Activated T-helper 17 cell treated with anti-CD3 and anti-CD28 coated beads, Interleukin-2, amount 50 U/mL, for 72 hours (primary cell): Measurements from ENCODE around the gene SPG7. TPM values are rescaled to one million over a fixed set of nuclear protein-coding genes. Genes with fewer than 3 reads are reported as not detected.
"Not testable (repeated sequence)": the region's sequence is repeated elsewhere in the genome, so short reads cannot be mapped to it uniquely, and the experiment has no call there.

Experiments used
- ATAC-seq: fragments of 150-1000 bp; cut with Tn5 transposase; replicated peaks from 2 replicates; pipeline ENCODE4 v1.10.0; 2021; ENCODE audit warnings: mild to moderate bottlenecking, moderate library complexity
- H3K27ac Mint-ChIP-seq: one replicate; pipeline ENCODE4 v1.8.0; 2022; ENCODE audit warnings: mixed read lengths
- H3K27me3 Mint-ChIP-seq: one replicate; pipeline ENCODE4 v1.8.0; 2022; ENCODE audit warnings: mixed read lengths
- H3K36me3 Mint-ChIP-seq: one replicate; pipeline ENCODE4 v1.8.0; 2022; ENCODE audit warnings: low read depth, mild to moderate bottlenecking, mixed read lengths
- H3K4me1 Mint-ChIP-seq: one replicate; pipeline ENCODE4 v1.8.0; 2022; ENCODE audit warnings: mixed read lengths
- H3K4me3 Mint-ChIP-seq: one replicate; pipeline ENCODE4 v1.8.0; 2022; ENCODE audit warnings: mild to moderate bottlenecking, mixed read lengths
- H3K9me3 Mint-ChIP-seq: one replicate; pipeline ENCODE4 v1.8.0; 2022; ENCODE audit warnings: mixed read lengths
- total RNA-seq, 2 donors: library from RNA; stranded (reverse); gene quantifications; one replicate each; pipeline ENCODE4 v1.2.3, GENCODE V29; 2022

SPG7 gene
- 100 to 1,000 TPM; 115 to 135 TPM for total RNA-seq

DNA sequence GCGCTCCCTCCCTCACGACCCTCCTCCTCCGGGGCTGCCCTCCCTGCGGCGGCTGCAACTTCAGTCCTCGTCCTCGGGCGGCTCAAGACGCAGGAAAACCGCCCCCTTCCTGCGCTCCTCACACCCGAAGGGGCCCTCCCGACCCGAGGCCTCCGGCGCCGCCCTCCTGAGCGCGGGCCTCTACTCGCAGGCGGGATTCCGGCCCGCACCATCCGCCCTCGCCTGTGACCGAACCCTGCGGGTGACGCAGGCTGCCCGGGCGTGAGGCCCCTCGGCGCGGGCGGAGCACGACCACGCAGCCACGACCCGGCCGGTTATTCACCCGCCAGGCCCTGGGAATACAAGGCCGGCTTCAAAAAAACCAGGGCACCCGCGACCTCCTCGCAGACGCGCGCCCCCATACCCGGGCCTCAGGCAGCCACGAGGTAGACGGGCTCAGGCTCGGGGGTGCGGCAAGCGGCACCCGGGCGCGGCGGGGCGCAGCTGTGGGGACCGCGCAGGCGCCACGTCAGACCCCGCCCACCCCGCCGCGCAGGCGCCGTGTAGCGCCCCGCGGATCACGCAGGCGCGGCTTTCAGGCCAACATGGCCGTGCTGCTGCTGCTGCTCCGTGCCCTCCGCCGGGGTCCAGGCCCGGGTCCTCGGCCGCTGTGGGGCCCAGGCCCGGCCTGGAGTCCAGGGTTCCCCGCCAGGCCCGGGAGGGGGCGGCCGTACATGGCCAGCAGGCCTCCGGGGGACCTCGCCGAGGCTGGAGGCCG, at the start of gene SPG7:
Gene SPG7 (plus strand): TSS at position 570 of the 757 bp plus-strand sequence. CDS start 15 bp downstream, at position 585.
- H3K9me3 Mint-ChIP-seq, result no peaks in the 10 kb centered on the region
- H3K36me3 Mint-ChIP-seq, result peaks cover 28% of the 10 kb centered on the region
- peak within 1 kb of the TSS; percentile 88 for H3K4me3 Mint-ChIP-seq
- peak within 1 kb of the TSS; percentile 89 for H3K27ac Mint-ChIP-seq
- peaks cover 6% of the 10 kb centered on the region for H3K4me1 Mint-ChIP-seq
- ATAC-seq, result peak; percentile 75
- no peaks in the 10 kb centered on the region for H3K27me3 Mint-ChIP-seq

DNA sequence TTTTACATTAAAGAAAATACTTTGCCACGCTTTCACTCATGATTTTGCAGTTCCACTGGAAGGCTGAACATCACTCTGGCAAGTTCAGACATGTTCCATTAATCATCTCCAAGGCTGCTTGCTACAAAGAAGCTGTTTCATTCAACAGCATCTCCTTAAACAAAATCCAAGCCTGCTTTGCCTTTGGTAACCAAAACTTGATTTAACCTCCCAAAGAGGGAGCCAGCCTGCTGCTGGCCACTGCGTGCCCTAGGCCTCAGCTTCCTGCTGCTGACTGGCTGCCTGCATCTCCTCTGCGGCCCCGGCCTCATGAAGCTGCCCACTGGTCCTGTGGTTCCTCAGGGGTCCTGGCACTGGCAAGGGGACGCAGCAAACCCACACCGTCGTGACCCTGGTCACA, 49.7 kb upstream of the SPG7 start:
- Mint-ChIP-seq H3K36me3 (peaks cover 23% of the 10 kb centered on the region), H3K27me3 (no peaks in the 10 kb centered on the region), H3K27ac (peak overlapping the region; percentile 71), H3K4me3 (no peak overlapping the region), H3K9me3 (no peaks in the 10 kb centered on the region), H3K4me1 (peaks cover 39% of the 10 kb centered on the region)
- ATAC-seq, result no peak

DNA sequence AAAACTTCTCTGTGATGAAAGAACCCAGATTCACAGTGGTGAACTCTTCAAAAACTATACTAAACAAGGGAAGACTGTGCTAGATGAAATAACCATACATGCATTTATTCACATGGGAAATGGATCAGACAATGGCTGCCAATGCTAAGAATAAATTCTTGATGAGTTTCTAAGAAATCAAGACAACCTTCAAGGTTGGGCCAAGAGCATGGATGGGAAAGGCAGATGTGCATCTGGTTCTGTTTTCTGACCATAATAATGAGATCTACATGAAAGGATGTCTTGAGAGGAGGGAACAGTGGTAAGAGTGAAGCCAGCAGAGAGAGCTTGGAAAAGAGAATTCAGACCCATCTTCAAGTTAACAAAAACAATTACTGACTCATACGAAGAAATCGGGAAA, 49.2 kb upstream of the SPG7 start:
- H3K36me3 Mint-ChIP-seq, result peaks cover 23% of the 10 kb centered on the region
- H3K4me3 Mint-ChIP-seq, result no peak overlapping the region
- H3K27ac Mint-ChIP-seq, result peak overlapping the region; percentile 71
- no peaks in the 10 kb centered on the region for H3K9me3 Mint-ChIP-seq
- no peak for ATAC-seq
- no peaks in the 10 kb centered on the region for H3K27me3 Mint-ChIP-seq
- peaks cover 35% of the 10 kb centered on the region for H3K4me1 Mint-ChIP-seq

DNA sequence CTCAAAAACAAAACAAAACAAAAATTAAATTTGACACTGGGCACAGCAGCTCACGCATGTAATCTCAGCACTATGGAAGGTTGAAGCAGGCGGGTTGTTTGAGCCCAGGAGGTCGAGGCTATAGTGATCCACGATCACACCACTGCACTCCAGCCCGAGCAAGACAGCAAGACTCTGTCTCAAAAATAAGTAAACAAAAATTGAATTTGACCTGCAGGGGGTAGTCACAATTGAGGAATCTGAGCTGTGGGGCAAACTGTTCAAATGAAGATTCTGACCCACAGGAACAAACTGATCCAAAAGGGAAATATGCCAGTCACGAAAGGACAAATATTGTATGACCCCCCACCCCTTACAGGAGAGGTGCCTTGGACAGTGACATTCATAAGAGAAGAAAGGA, 47.6 kb upstream of the SPG7 start:
- H3K27me3 Mint-ChIP-seq, result no peaks in the 10 kb centered on the region
- no peak for ATAC-seq
- peaks cover 35% of the 10 kb centered on the region for H3K4me1 Mint-ChIP-seq
- peaks cover 18% of the 10 kb centered on the region for H3K36me3 Mint-ChIP-seq
- H3K4me3 Mint-ChIP-seq, result no peak overlapping the region
- H3K27ac Mint-ChIP-seq, result peak overlapping the region; percentile 34
- H3K9me3 Mint-ChIP-seq, result no peaks in the 10 kb centered on the region

DNA sequence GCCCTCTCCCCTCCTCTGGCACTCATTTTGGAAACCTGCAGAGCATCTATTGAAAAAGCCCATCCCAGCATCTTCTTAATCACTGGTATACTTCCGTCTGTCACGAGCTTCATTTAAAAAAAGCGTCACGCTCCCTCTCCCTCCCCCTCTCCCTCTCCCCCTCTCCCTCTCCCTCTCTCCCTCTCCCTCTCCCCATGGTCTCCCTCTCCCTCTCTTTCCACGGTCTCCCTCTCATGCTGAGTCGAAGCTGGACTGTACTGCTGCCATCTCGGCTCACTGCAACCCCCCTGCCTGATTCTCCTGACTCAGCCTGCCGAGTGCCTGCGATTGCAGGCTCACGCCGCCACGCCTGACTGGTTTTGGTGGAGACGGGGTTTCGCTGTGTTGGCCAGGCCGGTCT, 46.3 kb upstream of the SPG7 start:
- H3K36me3 Mint-ChIP-seq, H3K9me3 Mint-ChIP-seq, H3K27me3 Mint-ChIP-seq, H3K27ac Mint-ChIP-seq, ATAC-seq, H3K4me3 Mint-ChIP-seq: not testable (repeated sequence)
- peaks cover 42% of the 10 kb centered on the region for H3K4me1 Mint-ChIP-seq

DNA sequence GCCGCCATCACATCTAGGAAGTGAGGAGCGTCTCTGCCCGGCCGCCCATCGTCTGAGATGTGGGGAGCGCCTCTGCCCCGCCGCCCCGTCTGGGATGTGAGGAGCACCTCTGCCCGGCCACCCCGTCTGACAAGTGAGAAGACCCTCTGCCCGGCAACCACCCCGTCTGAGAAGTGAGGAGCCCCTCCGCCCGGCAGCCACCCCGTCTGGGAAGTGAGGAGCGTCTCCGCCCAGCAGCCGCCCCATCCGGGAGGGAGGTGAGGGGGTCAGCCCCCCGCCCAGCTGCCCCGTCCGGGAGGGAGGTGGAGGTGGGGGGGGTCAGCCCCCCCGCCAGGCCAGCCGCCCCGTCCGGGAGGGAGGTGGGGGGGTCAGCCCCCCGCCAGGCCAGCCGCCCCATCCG, 45.6 kb upstream of the SPG7 start:
- H3K4me3 Mint-ChIP-seq, ATAC-seq, H3K36me3 Mint-ChIP-seq, H3K27me3 Mint-ChIP-seq, H3K9me3 Mint-ChIP-seq, H3K27ac Mint-ChIP-seq: not testable (repeated sequence)
- H3K4me1 Mint-ChIP-seq, result peaks cover 46% of the 10 kb centered on the region

DNA sequence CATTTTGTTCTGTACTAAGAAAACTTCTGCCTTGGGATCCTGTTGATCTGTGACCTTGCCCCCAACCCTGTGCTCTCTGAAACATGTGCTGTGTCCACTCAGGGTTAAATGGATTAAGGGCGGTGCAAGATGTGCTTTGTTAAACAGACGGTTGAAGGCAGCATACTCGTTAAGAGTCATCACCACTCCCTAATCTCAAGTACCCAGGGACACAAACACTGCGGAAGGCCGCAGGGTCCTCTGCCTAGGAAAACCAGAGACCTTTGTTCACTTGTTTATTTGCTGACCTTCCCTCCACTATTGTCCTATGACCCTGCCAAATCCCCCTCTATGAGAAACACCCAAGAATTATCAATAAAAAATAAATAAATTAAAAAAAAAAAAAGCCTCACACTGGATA, 44.9 kb upstream of the SPG7 start:
- Mint-ChIP-seq H3K4me1 (peaks cover 46% of the 10 kb centered on the region), H3K36me3 (peaks cover 16% of the 10 kb centered on the region)
- not testable (repeated sequence) for H3K9me3 Mint-ChIP-seq, ATAC-seq, H3K27me3 Mint-ChIP-seq, H3K27ac Mint-ChIP-seq, H3K4me3 Mint-ChIP-seq

DNA sequence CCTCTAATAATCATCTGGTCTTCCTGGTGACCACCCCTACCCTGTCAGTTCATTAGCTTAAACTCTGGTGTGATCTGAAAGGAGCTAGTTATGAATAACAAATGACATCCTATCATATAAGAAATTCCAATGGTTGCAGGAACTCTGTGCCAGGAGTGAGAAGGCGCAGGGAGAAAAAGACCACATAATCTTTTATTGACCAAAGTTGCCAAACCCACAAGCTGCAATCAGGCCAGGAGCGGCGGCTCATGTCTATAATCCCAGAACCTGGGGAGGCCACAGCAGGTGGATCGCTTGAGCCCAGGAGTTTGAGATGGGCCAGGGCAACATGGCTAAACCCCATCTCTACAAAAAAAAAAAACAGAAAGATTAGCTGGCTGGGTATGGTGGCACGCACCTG, 41.3 kb upstream of the SPG7 start:
- H3K4me1 Mint-ChIP-seq, result peaks cover 30% of the 10 kb centered on the region
- H3K27ac Mint-ChIP-seq, result no peak overlapping the region
- H3K27me3 Mint-ChIP-seq, result no peaks in the 10 kb centered on the region
- H3K4me3 Mint-ChIP-seq, result no peak overlapping the region
- H3K9me3 Mint-ChIP-seq, result no peaks in the 10 kb centered on the region
- H3K36me3 Mint-ChIP-seq, result peaks cover 8% of the 10 kb centered on the region
- no peak for ATAC-seq

DNA sequence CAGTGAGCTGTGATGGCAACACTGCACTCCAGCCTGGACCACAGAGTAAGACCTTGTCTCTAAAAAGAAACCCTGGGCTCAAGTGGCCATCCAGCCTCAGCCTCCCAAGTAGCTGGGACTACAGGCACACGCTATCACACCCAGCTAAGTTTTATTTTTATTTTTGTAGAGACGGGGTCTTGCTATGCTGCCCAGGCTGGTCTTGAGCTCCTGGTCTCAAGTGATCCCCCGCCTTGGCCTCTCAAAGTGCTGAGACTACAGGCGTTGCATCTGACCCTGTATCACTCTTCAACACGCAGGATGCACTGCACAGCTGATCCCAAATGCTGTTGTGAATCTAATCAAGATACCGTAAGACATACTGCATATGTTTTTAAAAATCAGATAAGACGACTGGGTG, 40.8 kb upstream of the SPG7 start:
- ATAC-seq, result no peak

DNA sequence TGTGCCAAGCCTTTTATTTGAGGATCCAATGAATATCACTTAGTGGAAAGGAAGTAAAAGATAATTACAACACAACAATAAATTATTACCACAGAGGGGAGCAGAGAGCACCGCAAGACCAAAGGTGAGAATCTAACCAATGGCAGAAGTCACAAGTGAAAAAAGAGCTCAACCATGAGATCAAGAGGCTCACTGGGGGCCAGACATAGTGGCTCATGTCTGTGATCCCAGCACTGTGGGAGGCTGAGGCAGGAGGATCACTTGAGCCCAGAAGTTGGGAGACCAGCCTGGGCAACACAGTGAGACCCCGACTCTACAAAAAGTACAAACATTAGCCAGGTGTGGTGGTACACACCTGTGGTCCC, 35.5 kb upstream of the SPG7 start:
- peaks cover 44% of the 10 kb centered on the region for H3K4me1 Mint-ChIP-seq
- H3K27ac Mint-ChIP-seq, result peak overlapping the region; percentile 73
- no peaks in the 10 kb centered on the region for H3K27me3 Mint-ChIP-seq
- ATAC-seq, result no peak
- peaks cover 23% of the 10 kb centered on the region for H3K36me3 Mint-ChIP-seq
- peak overlapping the region; percentile 35 for H3K4me3 Mint-ChIP-seq
- no peaks in the 10 kb centered on the region for H3K9me3 Mint-ChIP-seq

More for the DNA sequence above, 40.8 kb upstream of the SPG7 start:
- peaks cover 8% of the 10 kb centered on the region for H3K36me3 Mint-ChIP-seq
- H3K4me1 Mint-ChIP-seq, result peaks cover 35% of the 10 kb centered on the region
- H3K4me3 Mint-ChIP-seq, result no peak overlapping the region
- no peaks in the 10 kb centered on the region for H3K27me3 Mint-ChIP-seq
- no peak overlapping the region for H3K27ac Mint-ChIP-seq
- H3K9me3 Mint-ChIP-seq, result no peaks in the 10 kb centered on the region

DNA sequence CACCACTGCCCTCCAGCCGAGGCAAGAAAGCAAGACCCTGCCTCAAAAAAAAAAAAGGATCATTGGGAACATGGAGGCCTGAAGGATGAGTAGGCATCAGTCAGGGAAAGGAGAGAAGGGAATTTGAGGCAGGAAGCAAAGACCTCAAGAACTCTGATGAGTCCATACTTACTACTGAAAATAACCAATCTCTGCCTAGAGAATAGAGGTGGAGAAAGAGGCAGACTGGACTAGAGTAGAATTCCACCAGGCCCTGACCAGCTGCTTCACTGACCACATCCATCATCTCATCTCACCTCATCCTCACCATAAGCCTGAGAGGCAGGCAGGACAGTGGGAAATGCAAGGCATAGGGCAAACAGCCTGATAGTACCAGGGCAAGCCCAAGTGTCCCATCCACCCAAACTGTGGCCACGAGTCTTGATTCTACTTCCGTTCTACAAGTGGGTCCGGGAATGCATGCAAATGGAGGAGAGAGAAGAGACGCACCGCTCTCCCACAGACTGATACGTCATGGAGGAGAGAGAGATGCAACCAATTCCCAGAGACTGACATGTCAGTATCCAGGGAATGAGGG, 35.0 kb upstream of the SPG7 start:
- H3K4me1 Mint-ChIP-seq, result peaks cover 46% of the 10 kb centered on the region
- peak overlapping the region; percentile 20 for H3K27ac Mint-ChIP-seq
- peak overlapping the region; percentile 35 for H3K4me3 Mint-ChIP-seq
- H3K27me3 Mint-ChIP-seq, result no peaks in the 10 kb centered on the region
- H3K36me3 Mint-ChIP-seq, result peaks cover 18% of the 10 kb centered on the region
- no peaks in the 10 kb centered on the region for H3K9me3 Mint-ChIP-seq
- ATAC-seq, result no peak

DNA sequence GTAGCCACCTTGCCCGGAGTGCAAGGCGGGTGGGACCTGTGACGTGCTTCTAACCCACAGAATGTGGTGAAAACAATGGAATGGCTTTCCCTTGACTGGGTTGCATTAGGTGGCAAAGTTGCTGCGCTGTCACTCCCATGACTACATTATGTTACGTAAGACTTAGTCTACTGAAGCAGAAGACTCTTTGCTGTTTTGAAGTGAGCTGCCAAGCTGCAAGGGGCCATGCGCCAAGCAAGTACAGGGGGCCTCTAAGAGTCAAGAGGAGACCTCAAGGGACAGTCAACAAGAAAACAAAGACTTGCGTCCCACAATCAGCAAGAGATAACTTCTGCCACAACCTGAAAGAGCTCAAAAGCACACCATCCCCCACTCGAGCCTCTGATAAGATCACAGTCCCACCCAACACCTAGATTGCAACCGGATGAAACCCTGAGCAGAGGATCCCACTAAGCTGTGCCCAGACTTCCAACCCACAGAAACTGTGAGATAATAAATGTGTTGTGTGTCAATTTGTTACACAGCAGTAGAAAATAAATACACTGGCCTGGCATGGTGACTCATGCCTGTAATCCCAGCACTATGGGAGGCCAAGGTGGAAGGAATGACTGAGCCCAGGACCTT, 34.3 kb upstream of the SPG7 start:
- H3K9me3 Mint-ChIP-seq, result no peaks in the 10 kb centered on the region
- ATAC-seq, result peak; percentile 39
- H3K4me3 Mint-ChIP-seq, result peak overlapping the region; percentile 35
- peak overlapping the region; percentile 20 for H3K27ac Mint-ChIP-seq
- peaks cover 53% of the 10 kb centered on the region for H3K4me1 Mint-ChIP-seq
- peaks cover 23% of the 10 kb centered on the region for H3K36me3 Mint-ChIP-seq
- no peaks in the 10 kb centered on the region for H3K27me3 Mint-ChIP-seq

DNA sequence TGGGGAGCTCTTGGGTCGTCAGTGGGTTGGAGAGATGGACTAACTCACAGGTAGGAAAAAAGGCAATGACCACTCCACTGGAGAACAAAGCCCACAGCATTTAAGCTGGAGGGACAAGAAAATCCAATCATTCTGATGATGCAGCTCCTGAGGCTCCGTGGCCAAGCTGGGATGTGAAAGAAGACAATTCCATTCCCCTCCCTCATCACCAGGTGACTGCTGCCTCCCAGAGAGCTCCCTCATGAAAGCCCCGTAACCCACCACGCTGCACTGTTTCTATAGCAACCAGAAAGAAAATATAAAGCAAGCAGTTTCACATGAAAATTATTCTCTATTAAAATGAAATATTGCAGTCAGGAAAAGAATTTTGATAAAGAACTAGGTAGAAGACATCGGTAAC, 33.1 kb upstream of the SPG7 start:
- peaks cover 26% of the 10 kb centered on the region for H3K36me3 Mint-ChIP-seq
- H3K27me3 Mint-ChIP-seq, result no peaks in the 10 kb centered on the region
- H3K4me1 Mint-ChIP-seq, result peaks cover 57% of the 10 kb centered on the region
- no peak for ATAC-seq
- H3K4me3 Mint-ChIP-seq, result peak overlapping the region; percentile 35
- H3K27ac Mint-ChIP-seq, result peak overlapping the region; percentile 20
- no peaks in the 10 kb centered on the region for H3K9me3 Mint-ChIP-seq

DNA sequence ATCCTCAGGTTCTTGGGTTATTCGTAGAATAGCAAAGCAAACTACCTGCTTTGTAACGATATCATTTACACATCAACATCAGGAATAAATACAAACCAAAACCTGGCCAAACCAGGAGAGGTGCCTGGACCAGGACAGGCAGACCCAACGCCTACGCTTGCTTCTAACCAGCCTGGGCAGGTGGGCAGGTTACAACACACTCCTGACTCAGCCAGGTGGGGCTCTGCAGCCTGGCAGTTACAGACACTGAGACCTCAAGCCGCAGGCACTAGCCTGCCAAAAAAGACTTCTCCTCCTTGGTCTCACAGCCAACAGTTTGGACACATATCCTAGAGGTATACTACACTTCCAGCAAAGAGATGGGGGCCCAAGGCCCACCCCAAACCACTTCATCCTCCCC, 31.8 kb upstream of the SPG7 start:
- Mint-ChIP-seq H3K9me3 (no peaks in the 10 kb centered on the region), H3K27ac (peak overlapping the region; percentile 64), H3K4me3 (peak overlapping the region; percentile 47), H3K36me3 (peaks cover 36% of the 10 kb centered on the region), H3K27me3 (no peaks in the 10 kb centered on the region), H3K4me1 (peaks cover 67% of the 10 kb centered on the region)
- peak; percentile 20 for ATAC-seq

DNA sequence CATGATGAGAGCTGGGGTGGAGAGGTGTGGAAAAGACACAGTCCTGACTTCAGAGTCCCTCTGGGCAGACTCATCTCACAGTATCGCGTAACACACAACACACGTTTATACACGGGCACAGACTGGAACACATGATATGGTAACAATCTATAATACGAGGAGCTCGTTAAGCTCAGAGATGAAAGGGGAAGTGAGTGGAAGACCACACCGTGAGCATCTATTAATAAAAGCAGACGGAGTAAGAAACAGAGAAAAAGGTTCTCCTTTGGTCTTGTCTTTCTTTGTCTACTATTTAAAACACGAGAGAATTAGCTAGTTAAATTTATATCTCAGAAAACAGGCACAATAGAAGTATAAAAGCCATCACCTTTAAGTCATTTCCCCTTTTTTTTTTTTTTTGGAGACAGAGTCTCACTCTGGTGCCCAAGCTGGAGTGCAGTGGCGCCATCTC, 31.4 kb upstream of the SPG7 start:
- Mint-ChIP-seq H3K9me3 (no peaks in the 10 kb centered on the region), H3K36me3 (peaks cover 41% of the 10 kb centered on the region), H3K4me1 (peaks cover 69% of the 10 kb centered on the region), H3K27ac (peak overlapping the region; percentile 64), H3K4me3 (peak overlapping the region; percentile 47), H3K27me3 (no peaks in the 10 kb centered on the region)
- peak; percentile 31 for ATAC-seq
